ENCODE data around the gene MLLT1. TPM values are rescaled to one million over a fixed set of nuclear protein-coding genes. Genes with fewer than 3 reads are reported as not detected.

The MLLT1 gene
- total and polyA plus RNA-seq, 2 donors = 7.5 to 46.6 TPM

GRCh38 chr19:6215701-6216235 lies 64.0 kb downstream of the MLLT1 start:
- WGBS = 80% methylated on average over 15 of the region's 15 CpGs
- Histone ChIP-seq H3K4me1 (ENCODE audit: insufficient read depth) (no peaks in the 10 kb centered on the region), H3K4me3 (ENCODE audit: low read depth, low read length) (no peak overlapping the region), H3K36me3 (ENCODE audit: insufficient read depth) (peaks cover 13% of the 10 kb centered on the region), H3K27ac (ENCODE audit: low read depth) (no peak overlapping the region)
- no peak for DNase-seq (ENCODE audit: extremely low spot score)

- no peak for DNase-seq (ENCODE audit: extremely low spot score)
- Histone ChIP-seq H3K27ac (ENCODE audit: low read depth) (no peak overlapping the region), H3K4me3 (ENCODE audit: low read depth, low read length) (no peak overlapping the region), H3K4me1 (ENCODE audit: insufficient read depth) (no peaks in the 10 kb centered on the region), H3K36me3 (ENCODE audit: insufficient read depth) (peaks cover 14% of the 10 kb centered on the region)
- 88% methylated on average over 41 of the region's 41 CpGs for WGBS
Observed at GRCh38 chr19:6214881-6215541, 64.8 kb downstream of the MLLT1 start.

DNA sequence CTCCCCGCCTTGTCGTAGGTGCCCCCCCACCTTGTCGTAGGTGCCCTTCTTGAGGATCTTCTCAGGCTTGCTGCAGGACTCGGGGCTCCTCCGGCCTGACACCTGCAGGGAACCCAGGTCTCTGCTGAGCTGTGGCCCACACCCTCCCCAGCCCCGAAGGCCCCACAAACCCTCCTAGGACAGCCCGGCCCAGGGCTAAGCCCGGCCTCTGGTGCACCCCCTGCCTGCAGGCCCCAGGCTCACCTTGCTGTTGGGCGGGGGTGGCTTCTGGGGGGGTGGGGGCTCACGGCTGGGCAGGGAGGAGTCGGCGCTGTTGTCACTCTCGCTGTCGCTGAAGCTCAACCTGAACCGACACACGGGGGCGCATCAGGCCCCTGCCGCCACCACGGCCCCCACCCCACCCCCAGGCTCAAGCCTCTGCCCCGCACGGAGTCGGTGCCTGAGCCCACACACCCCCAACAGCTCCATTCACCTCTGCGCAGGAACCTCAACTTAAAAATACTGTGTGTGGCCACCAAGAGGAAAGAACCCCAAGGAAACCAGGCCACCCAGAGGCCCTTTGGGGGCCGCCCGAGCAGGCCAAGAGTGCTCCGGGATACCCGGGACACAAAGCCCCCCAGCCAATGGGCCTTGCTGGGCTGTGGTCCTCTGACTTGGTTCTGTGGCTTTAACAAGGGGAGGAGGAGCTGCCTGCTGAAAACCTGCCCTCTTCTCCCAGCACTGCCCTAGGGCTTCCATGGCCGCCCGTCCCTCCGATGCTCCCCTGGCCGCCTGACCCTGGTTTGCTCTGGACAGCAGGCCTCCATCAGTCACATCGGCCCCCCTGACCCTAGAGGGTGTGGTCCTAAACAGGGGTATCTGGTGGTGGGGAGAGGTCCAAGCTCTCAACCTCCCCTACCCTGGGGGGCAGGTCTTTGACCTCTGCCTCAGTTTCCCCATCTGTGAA lies 65.8 kb downstream of the MLLT1 start:
- Histone ChIP-seq H3K4me1 (ENCODE audit: insufficient read depth) (no peaks in the 10 kb centered on the region), H3K36me3 (ENCODE audit: insufficient read depth) (peaks cover 14% of the 10 kb centered on the region), H3K4me3 (ENCODE audit: low read depth, low read length) (no peak overlapping the region), H3K27ac (ENCODE audit: low read depth) (no peak overlapping the region)
- DNase-seq (ENCODE audit: extremely low spot score) = no peak
- WGBS = 84% methylated on average over 32 of the region's 32 CpGs

DNA sequence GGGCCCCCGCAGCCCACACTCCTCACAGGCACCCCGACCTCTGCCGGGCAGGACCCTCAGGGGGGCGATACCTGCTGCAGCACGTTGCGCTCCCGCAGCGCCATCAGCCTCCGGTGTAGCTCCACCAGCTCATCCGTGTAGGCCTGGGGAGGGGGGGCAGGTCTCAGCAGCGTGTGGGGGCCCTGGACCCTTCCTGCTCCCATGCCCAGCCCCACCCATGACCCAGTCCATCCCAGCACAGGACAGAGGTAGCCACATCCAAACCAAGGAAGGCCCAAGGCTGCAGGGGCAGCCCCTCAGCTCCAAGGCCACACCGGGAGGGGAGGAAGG lies 66.5 kb downstream of the MLLT1 start:
- peaks cover 14% of the 10 kb centered on the region for H3K36me3 ChIP-seq (ENCODE audit: insufficient read depth)
- DNase-seq (ENCODE audit: extremely low spot score) = no peak
- no peak overlapping the region for H3K27ac ChIP-seq (ENCODE audit: low read depth)
- H3K4me3 ChIP-seq (ENCODE audit: low read depth, low read length) = no peak overlapping the region
- 85% methylated on average over 12 of the region's 12 CpGs for WGBS
- H3K4me1 ChIP-seq (ENCODE audit: insufficient read depth) = no peaks in the 10 kb centered on the region

- WGBS = 93% methylated on average over 53 of the region's 53 CpGs
- Histone ChIP-seq H3K4me1 (ENCODE audit: insufficient read depth) (no peaks in the 10 kb centered on the region), H3K4me3 (ENCODE audit: low read depth, low read length) (no peak overlapping the region), H3K36me3 (ENCODE audit: insufficient read depth) (peaks cover 14% of the 10 kb centered on the region), H3K27ac (ENCODE audit: low read depth) (no peak overlapping the region)
- no peak for DNase-seq (ENCODE audit: extremely low spot score)
Observed at GRCh38 chr19:6212403-6213265, 67.1 kb downstream of the MLLT1 start.

DNA sequence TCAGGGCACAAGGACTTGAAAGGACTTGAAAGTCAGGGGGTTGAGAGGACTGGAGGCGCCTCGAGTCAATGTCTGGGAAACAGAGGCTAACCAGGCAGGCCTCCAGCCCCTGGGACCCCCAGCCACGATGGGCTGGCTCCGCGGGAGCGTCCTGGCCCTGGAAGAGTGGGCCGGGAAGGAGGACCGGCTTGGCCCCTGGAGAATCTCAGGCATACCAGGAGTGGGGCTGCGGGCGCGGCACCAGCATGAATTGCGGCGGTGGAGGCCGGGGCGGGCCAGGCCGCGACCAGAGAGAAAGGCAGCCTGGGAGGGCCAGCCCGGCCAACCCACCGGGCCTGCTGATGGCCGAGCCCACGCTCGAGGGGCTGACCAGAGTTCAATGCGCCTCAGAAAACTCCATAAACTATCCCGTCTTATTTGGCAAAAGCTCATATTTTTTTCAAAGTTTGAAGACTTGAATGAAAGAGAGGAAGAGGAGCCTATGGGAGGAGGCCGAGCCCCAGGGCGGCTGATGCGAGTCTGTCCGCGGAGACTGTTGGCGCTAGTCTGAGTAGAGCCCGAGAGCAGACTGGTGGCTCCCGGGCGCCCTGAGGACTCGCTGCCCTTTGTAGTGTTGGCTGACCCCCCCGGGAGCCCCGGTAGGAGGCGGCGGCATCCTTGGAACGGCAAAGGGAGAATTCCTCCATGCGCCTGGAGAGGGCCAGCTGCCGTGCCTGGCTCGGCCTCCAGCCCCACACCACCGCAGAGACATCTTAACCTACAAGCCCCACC lies 68.0 kb downstream of the MLLT1 start:
- Histone ChIP-seq H3K27ac (ENCODE audit: low read depth) (no peak overlapping the region), H3K36me3 (ENCODE audit: insufficient read depth) (peaks cover 14% of the 10 kb centered on the region), H3K4me1 (ENCODE audit: insufficient read depth) (no peaks in the 10 kb centered on the region), H3K4me3 (ENCODE audit: low read depth, low read length) (no peak overlapping the region)
- 88% methylated on average over 43 of the region's 43 CpGs for WGBS
- DNase-seq (ENCODE audit: extremely low spot score) = no peak

- 79% methylated on average over 32 of the region's 32 CpGs for WGBS
- no peak overlapping the region for H3K4me3 ChIP-seq (ENCODE audit: low read depth, low read length)
- DNase-seq (ENCODE audit: extremely low spot score) = no peak
- peak overlapping the region; percentile 15 for H3K27ac ChIP-seq (ENCODE audit: low read depth)
- H3K4me1 ChIP-seq (ENCODE audit: insufficient read depth) = no peaks in the 10 kb centered on the region
- H3K36me3 ChIP-seq (ENCODE audit: insufficient read depth) = peaks cover 13% of the 10 kb centered on the region
Observed at GRCh38 chr19:6210721-6211600, 68.8 kb downstream of the MLLT1 start.

- H3K4me1 ChIP-seq (ENCODE audit: insufficient read depth) = no peaks in the 10 kb centered on the region
- peaks cover 11% of the 10 kb centered on the region for H3K36me3 ChIP-seq (ENCODE audit: insufficient read depth)
- no peak overlapping the region for H3K27ac ChIP-seq (ENCODE audit: low read depth)
- 82% methylated on average over 7 of the region's 7 CpGs for WGBS
- DNase-seq (ENCODE audit: extremely low spot score) = no peak
- H3K4me3 ChIP-seq (ENCODE audit: low read depth, low read length) = no peak overlapping the region
Observed at GRCh38 chr19:6210091-6210490, 69.7 kb downstream of the MLLT1 start.

DNA sequence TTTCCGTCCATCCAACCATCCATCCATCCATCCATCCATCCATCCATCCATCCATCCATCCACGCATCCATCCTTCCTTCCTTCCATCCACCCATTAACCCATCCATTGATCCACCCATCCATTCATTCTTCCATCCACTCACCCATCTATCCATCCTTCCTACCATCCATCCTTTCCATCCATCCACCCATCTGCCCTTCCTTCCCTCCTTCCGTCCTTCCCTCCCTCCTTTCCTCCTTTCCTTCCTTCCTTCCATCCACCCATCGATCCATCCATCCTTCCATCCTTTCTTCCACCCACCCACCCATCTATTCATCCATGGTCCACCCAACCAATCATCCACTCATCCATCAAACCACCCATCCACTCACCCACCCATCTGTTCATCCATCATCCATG lies 70.1 kb downstream of the MLLT1 start:
- Histone ChIP-seq H3K27ac (ENCODE audit: low read depth) (no peak overlapping the region), H3K4me3 (ENCODE audit: low read depth, low read length) (no peak overlapping the region), H3K4me1 (ENCODE audit: insufficient read depth) (no peaks in the 10 kb centered on the region), H3K36me3 (ENCODE audit: insufficient read depth) (peaks cover 11% of the 10 kb centered on the region)
- 63% methylated on average over 4 of the region's 4 CpGs for WGBS
- DNase-seq (ENCODE audit: extremely low spot score) = no peak

- Histone ChIP-seq H3K36me3 (ENCODE audit: insufficient read depth) (peaks cover 11% of the 10 kb centered on the region), H3K27ac (ENCODE audit: low read depth) (no peak overlapping the region), H3K4me1 (ENCODE audit: insufficient read depth) (no peaks in the 10 kb centered on the region), H3K4me3 (ENCODE audit: low read depth, low read length) (no peak overlapping the region)
- 86% methylated on average over 4 of the region's 4 CpGs for WGBS
- no peak for DNase-seq (ENCODE audit: extremely low spot score)
Observed at GRCh38 chr19:6209233-6209632, 70.5 kb downstream of the MLLT1 start.

- DNase-seq (ENCODE audit: extremely low spot score) = no peak
- 88% methylated on average over 19 of the region's 19 CpGs for WGBS
- H3K4me1 ChIP-seq (ENCODE audit: insufficient read depth) = no peaks in the 10 kb centered on the region
- H3K27ac ChIP-seq (ENCODE audit: low read depth) = no peak overlapping the region
- H3K36me3 ChIP-seq (ENCODE audit: insufficient read depth) = no peaks in the 10 kb centered on the region
- no peak overlapping the region for H3K4me3 ChIP-seq (ENCODE audit: low read depth, low read length)
Observed at GRCh38 chr19:6204866-6205723, 74.7 kb downstream of the MLLT1 start.
